ENCODE data around the gene PTOV1. TPM values are rescaled to one million over a fixed set of nuclear protein-coding genes. Genes with fewer than 3 reads are reported as not detected.

PTOV1 gene
- total and polyA plus RNA-seq, 7 donors: 52.2 to 105 (median 63.8) TPM

DNA sequence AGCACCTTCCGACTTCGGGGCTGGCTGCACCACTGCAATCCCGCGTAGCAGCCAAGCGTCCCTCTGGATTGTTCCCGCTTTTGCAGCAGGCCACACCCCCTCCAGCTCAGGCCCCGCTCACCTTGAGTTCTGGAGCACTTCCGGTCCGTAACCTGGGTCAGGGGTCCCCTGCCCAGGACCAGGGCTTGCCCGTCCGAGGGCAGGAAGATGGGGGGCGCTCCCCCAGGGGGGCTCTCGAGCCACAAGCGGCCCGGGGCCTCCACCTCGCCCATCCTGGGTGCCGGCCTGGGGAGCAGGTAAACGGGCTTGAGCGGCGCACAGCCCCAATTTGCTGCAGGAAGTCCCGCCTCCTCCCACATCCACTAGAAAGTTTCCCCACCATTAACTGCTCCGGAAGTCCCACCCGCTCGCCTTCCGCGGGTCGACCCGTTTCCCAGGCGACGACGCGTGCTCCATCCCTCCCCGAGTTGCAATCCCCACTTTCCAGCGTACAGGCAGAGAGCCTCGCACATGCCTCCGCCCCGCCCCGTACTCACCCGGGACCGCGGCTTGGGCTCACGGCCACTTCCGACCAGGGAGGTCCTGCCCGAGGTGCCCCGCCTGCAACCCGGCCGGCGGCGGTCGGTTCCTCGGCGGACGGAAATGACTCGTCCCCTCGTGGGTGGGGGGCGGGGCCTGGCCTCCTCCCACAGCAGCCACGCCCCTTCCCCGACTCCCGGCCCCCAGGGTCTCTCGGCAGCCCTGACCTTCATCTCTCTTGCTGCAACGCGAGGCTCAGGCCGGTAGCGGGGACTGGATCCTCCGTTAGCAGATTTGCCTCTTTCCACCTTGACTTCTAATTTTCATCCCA lies 16.2 kb downstream of the PTOV1 start, which contains the start of gene PNKP:
Gene PNKP, minus strand, starts transcription at position 644 of the 850 bp plus-strand sequence. Its CDS starts 372 bp downstream, at position 272.
- Histone ChIP-seq H3K27ac (peak within 1 kb of the TSS; percentile 90 to 96 (median 92)), H3K27me3 (no peaks in the 10 kb centered on the region), H3K36me3 (peaks cover 6 to 34% (median 11%) of the 10 kb centered on the region in 4 donors), H3K9me3 (no peaks in the 10 kb centered on the region), H3K4me1 (peaks cover 0 to 50% (median 46%) of the 10 kb centered on the region in 4 donors), H3K4me3 (peak within 1 kb of the TSS; percentile 65 to 81 (median 70))
- WGBS, 2 donors: 0 to 1% methylated on average over 65 of the region's 65 CpGs
- intact Hi-C loops (cut with DNase I): no loop called here
- peak; percentile 95 for DNase-seq
- TF ChIP-seq CTCF (IDR thresholded peaks at IDR 0.05) (no peak), POLR2AphosphoS5 (IDR thresholded peaks at IDR 0.05) (peak; percentile 65 to 90 (median 82)), POLR2A (IDR thresholded peaks at IDR 0.05) (peak; percentile 49)

DNA sequence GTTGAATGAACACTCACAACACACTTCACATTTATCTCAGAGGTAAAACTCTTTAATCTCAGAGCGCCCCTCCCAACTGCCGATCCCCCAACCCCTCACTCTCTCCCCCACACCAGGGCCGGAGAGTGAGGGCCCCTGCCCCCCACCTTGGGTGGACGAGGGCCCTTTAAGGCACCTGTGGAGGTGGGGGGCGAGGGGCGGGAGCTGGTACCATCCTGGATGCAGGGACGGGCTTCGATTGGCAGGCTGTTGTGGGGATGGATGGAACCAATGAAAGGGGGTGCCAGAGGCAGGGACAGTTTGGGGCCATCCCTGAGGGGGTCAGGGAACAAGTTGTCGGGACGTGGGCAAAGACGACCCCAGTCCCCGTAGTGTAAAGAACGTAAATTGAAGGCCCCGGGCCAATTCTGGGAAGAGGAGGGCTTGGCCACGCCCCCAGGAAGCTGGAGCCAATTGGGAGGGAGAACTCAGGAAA lies 18.1 kb downstream of the PTOV1 start:
- Histone ChIP-seq H3K36me3 (peaks cover 0 to 27% (median 5%) of the 10 kb centered on the region in 4 donors), H3K27ac (peak overlapping the region; percentile 90 to 96 (median 92)), H3K4me3 (peak overlapping the region; percentile 8 to 64 (median 34)), H3K9me3 (no peaks in the 10 kb centered on the region), H3K4me1 (peaks cover 0 to 53% (median 49%) of the 10 kb centered on the region in 4 donors), H3K27me3 (no peaks in the 10 kb centered on the region)
- 1 to 4% methylated on average over 15 of the region's 15 CpGs for WGBS, 2 donors
- no peak for DNase-seq
- intact Hi-C loops (cut with DNase I): no loop called here
- TF ChIP-seq POLR2A (IDR thresholded peaks at IDR 0.05): no peak
- peak in 3 of 4 donors; percentile 19 to 40 (median 37) for TF ChIP-seq POLR2AphosphoS5 (IDR thresholded peaks at IDR 0.05)
- no peak for TF ChIP-seq CTCF (IDR thresholded peaks at IDR 0.05)

- Histone ChIP-seq H3K36me3 (peaks cover 0 to 24% (median 5%) of the 10 kb centered on the region in 4 donors), H3K4me1 (peaks cover 0 to 54% (median 51%) of the 10 kb centered on the region in 4 donors), H3K27me3 (no peaks in the 10 kb centered on the region), H3K9me3 (no peaks in the 10 kb centered on the region), H3K4me3 (peak overlapping the region; percentile 42 to 64 (median 56)), H3K27ac (peak overlapping the region; percentile 91 to 96 (median 92))
- intact Hi-C loops (cut with DNase I): no loop called here
- no peak for TF ChIP-seq EP300 (IDR thresholded peaks at IDR 0.05)
- peak; percentile 64 to 78 for TF ChIP-seq POLR2A (IDR thresholded peaks at IDR 0.05)
- TF ChIP-seq POLR2AphosphoS5 (IDR thresholded peaks at IDR 0.05): peak; percentile 84 to 87 (median 86)
- TF ChIP-seq CTCF (IDR thresholded peaks at IDR 0.05): no peak
- peak; percentile 98 for DNase-seq
- 1% methylated on average over 67 of the region's 67 CpGs for whole genome bisulfite sequencing, 2 donors
Observed at GRCh38 chr19:49869484-49870308, 18.7 kb downstream of the PTOV1 start.

DNA sequence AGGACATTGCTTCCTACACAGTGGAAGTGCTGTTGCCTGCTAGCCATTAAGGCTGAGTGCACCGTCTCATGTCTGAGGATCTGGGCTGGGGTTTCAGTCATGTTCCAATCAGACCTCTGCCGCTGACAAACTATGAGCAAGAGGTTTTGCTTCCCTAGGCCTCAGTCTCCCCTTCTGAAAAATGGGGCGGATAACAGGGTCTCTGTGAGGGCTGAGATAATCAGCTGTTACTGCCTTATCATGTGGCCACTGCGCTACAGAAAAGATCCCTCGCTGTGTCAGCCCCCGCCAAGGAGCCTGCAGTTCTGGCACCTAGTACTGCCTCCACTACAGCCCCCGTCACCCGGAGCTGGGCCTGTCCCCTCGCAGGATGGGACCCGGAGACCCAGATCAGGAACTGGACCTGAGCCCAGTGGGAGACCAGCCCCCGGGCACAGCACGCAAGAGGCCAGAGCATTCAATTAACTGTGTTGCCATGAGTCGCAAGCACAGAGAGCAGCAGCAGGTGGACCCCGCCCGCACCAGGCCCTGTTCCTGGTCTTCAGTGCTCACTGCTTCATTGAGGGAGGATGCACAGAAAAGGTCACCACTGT lies 19.4 kb downstream of the PTOV1 start:
- intact Hi-C loops (cut with DNase I): no loop called here
- H3K27ac ChIP-seq: peak overlapping the region; percentile 91 to 96 (median 92)
- H3K9me3 ChIP-seq: no peaks in the 10 kb centered on the region
- H3K4me3 ChIP-seq: peak overlapping the region in 3 of 4 donors; percentile 55 to 64 (median 56)
- DNase-seq: peak; percentile 70
- 73 to 83% methylated on average over 15 of the region's 15 CpGs for WGBS, 2 donors
- H3K27me3 ChIP-seq: no peaks in the 10 kb centered on the region
- peaks cover 0 to 24% (median 5%) of the 10 kb centered on the region in 4 donors for H3K36me3 ChIP-seq
- no peak for TF ChIP-seq CTCF (IDR thresholded peaks at IDR 0.05)
- no peak for TF ChIP-seq EP300 (IDR thresholded peaks at IDR 0.05)
- no peak for TF ChIP-seq POLR2A (IDR thresholded peaks at IDR 0.05)
- H3K4me1 ChIP-seq: peaks cover 0 to 54% (median 52%) of the 10 kb centered on the region in 4 donors
